Measurements from ENCODE around the gene ROBO1.

ROBO1 gene

GRCh38 chr3:79012530-79012913, 755.3 kb downstream of the ROBO1 start:
- in situ Hi-C loops (cut with HindIII; ENCODE audit: low sequenced_read_pairs) = no loop called here
- TF ChIP-seq CTCF (IDR thresholded peaks at IDR 0.05; ENCODE audit: low read depth, low read length, missing control alignments) = no peak
- no peak for DNase-seq (ENCODE audit: low read depth)
- no peak overlapping the region for H3K4me3 ChIP-seq (ENCODE audit: low read depth, low read length)

DNA sequence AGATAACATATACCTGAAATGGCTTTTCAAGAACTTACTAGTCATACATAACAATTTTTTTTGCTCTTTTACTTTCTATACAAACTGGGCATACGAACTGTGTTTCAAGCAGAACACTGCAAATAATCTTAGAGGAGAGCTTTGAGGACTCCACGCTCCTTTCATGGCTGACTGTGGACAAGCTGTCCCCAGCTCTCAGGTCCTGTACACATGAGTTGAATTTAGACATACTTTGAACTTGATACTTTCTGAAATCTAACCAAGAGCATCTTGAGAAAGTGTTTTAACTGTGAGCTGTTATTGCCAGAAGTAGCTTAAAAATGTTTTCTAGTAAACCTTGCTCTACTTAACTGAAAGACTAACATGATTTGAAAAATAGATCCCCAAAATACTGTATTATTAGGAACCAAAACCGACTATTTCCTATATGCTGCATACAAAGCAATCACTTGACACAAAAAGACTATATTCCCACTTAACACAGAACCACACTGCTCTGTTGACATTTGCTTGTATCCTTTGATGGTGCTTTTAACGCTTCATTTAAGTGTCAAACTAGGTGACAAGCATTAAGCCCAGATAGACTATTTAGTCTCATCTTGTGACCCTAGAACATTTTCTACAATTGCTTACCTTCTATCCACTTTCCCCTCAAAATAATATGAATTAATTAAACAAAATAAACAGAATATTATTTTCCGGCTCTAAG, 755.8 kb downstream of the ROBO1 start:
- in situ Hi-C loops (cut with HindIII; ENCODE audit: low sequenced_read_pairs) = no loop called here
- H3K4me3 ChIP-seq (ENCODE audit: low read depth, low read length) = no peak overlapping the region
- DNase-seq (ENCODE audit: low read depth) = no peak
- TF ChIP-seq CTCF (IDR thresholded peaks at IDR 0.05; ENCODE audit: low read depth, low read length, missing control alignments) = no peak

GRCh38 chr3:79009861-79010260, 757.9 kb downstream of the ROBO1 start:
- in situ Hi-C loops (cut with HindIII; ENCODE audit: low sequenced_read_pairs) = no loop called here
- no peak for DNase-seq (ENCODE audit: low read depth)
- no peak for TF ChIP-seq CTCF (IDR thresholded peaks at IDR 0.05; ENCODE audit: low read depth, low read length, missing control alignments)
- no peak overlapping the region for H3K4me3 ChIP-seq (ENCODE audit: low read depth, low read length)

GRCh38 chr3:79006077-79006476, 761.7 kb downstream of the ROBO1 start:
- no peak for TF ChIP-seq CTCF (IDR thresholded peaks at IDR 0.05; ENCODE audit: low read depth, low read length, missing control alignments)
- in situ Hi-C loops (cut with HindIII; ENCODE audit: low sequenced_read_pairs) = no loop called here
- no peak overlapping the region for H3K4me3 ChIP-seq (ENCODE audit: low read depth, low read length)
- no peak for DNase-seq (ENCODE audit: low read depth)

GRCh38 chr3:79005084-79005483, 762.7 kb downstream of the ROBO1 start:
- TF ChIP-seq CTCF (IDR thresholded peaks at IDR 0.05; ENCODE audit: low read depth, low read length, missing control alignments) = no peak
- in situ Hi-C loops (cut with HindIII; ENCODE audit: low sequenced_read_pairs) = no loop called here
- no peak overlapping the region for H3K4me3 ChIP-seq (ENCODE audit: low read depth, low read length)
- DNase-seq (ENCODE audit: low read depth) = no peak

DNA sequence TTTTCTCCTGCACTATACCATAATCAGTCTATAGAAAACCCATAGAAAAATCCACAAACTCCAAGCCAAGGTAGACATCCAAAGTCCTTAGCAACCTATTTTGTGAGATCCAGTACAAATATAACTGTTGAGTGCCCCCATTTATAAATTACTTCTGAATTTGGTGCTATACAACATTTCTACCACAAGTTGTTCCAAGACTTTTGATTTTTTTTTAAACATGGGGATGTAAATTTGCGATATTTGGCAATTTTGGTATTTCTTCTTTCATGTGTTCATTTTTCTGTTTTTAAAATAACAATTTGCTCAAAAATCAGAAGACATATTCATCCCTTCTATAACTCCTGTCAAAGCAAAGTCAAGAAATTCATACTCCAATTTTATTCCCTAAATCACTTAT, 763.8 kb downstream of the ROBO1 start:
- H3K4me3 ChIP-seq (ENCODE audit: low read depth, low read length) = no peak overlapping the region
- in situ Hi-C loops (cut with HindIII; ENCODE audit: low sequenced_read_pairs) = no loop called here
- no peak for DNase-seq (ENCODE audit: low read depth)
- no peak for TF ChIP-seq CTCF (IDR thresholded peaks at IDR 0.05; ENCODE audit: low read depth, low read length, missing control alignments)
